Activated B cell treated with CpG ODN at 0.5 μM for 24 hours (primary cell): ENCODE data around the gene NPEPL1. TPM values are rescaled to one million over a fixed set of nuclear protein-coding genes. Genes with fewer than 3 reads are reported as not detected.
A peak's percentile ranks its signal among the peaks of the same experiment; 100 is the strongest.

Experiments
- ATAC-seq: fragments of 200-7000 bp; cut with Tn5 transposase; one replicate; pipeline ENCODE4 v1.10.0; 2021; ENCODE audit warnings: low read depth, mild to moderate bottlenecking, moderate library complexity
- CTCF ChIA-PET: fragments of 350-600 bp; sonication (Branson Sonifier 250); formaldehyde crosslinking; loops from one replicate; lab custom pipeline; 2021; ENCODE audit warnings: antibody characterized with exemption; lab: Charles Lee
- POLR2A ChIA-PET: fragments of 350-600 bp; sonication (Branson Sonifier 250); formaldehyde crosslinking; loops from one replicate; lab custom pipeline; 2021; ENCODE audit warnings: antibody characterized with exemption; lab: Charles Lee
- DNase-seq: peaks from one replicate; pipeline ENCODE4 v3.0.0; 2022
- H3K27ac Mint-ChIP-seq: one replicate; pipeline ENCODE4 v1.8.0; 2020; ENCODE audit warnings: mixed read lengths
- H3K27me3 Mint-ChIP-seq: one replicate; pipeline ENCODE4 v1.8.0; 2021; ENCODE audit warnings: mixed read lengths
- H3K36me3 Mint-ChIP-seq: one replicate; pipeline ENCODE4 v1.8.0; 2021; ENCODE audit warnings: low read depth, mixed read lengths
- H3K4me1 Mint-ChIP-seq: one replicate; pipeline ENCODE4 v1.8.0; 2021; ENCODE audit warnings: mixed read lengths
- H3K4me3 Mint-ChIP-seq: one replicate; pipeline ENCODE4 v1.8.0; 2020; ENCODE audit warnings: mild to moderate bottlenecking, mixed read lengths
- H3K9me3 Mint-ChIP-seq: one replicate; pipeline ENCODE4 v1.8.0; 2020; ENCODE audit warnings: mixed read lengths
- CTCF ChIP-seq: fragments of 200-600 bp; IDR thresholded peaks from one replicate; pipeline ENCODE4 v1.8.0; 2022; ENCODE audit warnings: antibody characterized with exemption, mild to moderate bottlenecking
- intact Hi-C: fragments of 100-400 bp; cut with micrococcal nuclease; formaldehyde crosslinking; loops from one replicate; pipeline ENCODE4 v1.15.1; 2024
- total RNA-seq: library from RNA; stranded (reverse); gene quantifications from 2 replicates; pipeline ENCODE4 v1.2.3, GENCODE V29; 2022

Gene NPEPL1
- total RNA-seq, 1 donor from 2014 or later: 21.5 TPM

- ChIA-PET CTCF (no interaction called here), POLR2A (no interaction called here)
- TF ChIP-seq CTCF: no peak
- H3K4me1 Mint-ChIP-seq: peaks cover 3% of the 10 kb centered on the region
- H3K36me3 Mint-ChIP-seq: no peaks in the 10 kb centered on the region
- H3K27ac Mint-ChIP-seq: no peak overlapping the region
- peaks cover 10% of the 10 kb centered on the region for H3K27me3 Mint-ChIP-seq
- DNase-seq (peak; percentile 8), ATAC-seq (no peak)
- intact Hi-C loops: no loop called here
- H3K4me3 Mint-ChIP-seq: no peak overlapping the region
- no peaks in the 10 kb centered on the region for H3K9me3 Mint-ChIP-seq
Measured at GRCh38 chr20:58716476-58717277, 24.1 kb downstream of the NPEPL1 start.

GRCh38 chr20:58717278-58718091, 24.9 kb downstream of the NPEPL1 start:
- intact Hi-C loops: no loop called here
- Mint-ChIP-seq H3K9me3 (no peaks in the 10 kb centered on the region), H3K27ac (no peak overlapping the region), H3K4me3 (no peak overlapping the region), H3K36me3 (no peaks in the 10 kb centered on the region), H3K4me1 (no peaks in the 10 kb centered on the region), H3K27me3 (peaks cover 14% of the 10 kb centered on the region)
- DNase-seq: peak; percentile 13
- POLR2A ChIA-PET: no interaction called here
- CTCF ChIA-PET: no interaction called here
- TF ChIP-seq CTCF: no peak
- no peak for ATAC-seq

GRCh38 chr20:58718121-58718563, 25.5 kb downstream of the NPEPL1 start:
- DNase-seq (no peak), ATAC-seq (no peak)
- Mint-ChIP-seq H3K9me3 (no peaks in the 10 kb centered on the region), H3K4me3 (no peak overlapping the region), H3K4me1 (no peaks in the 10 kb centered on the region), H3K27ac (no peak overlapping the region), H3K27me3 (peaks cover 20% of the 10 kb centered on the region), H3K36me3 (no peaks in the 10 kb centered on the region)
- TF ChIP-seq CTCF: no peak
- intact Hi-C loops: no loop called here
- ChIA-PET POLR2A (no interaction called here), CTCF (no interaction called here)

GRCh38 chr20:58718729-58719128, 26.1 kb downstream of the NPEPL1 start:
- no peak for TF ChIP-seq CTCF
- Mint-ChIP-seq H3K36me3 (no peaks in the 10 kb centered on the region), H3K27ac (no peak overlapping the region), H3K9me3 (no peaks in the 10 kb centered on the region), H3K27me3 (peaks cover 24% of the 10 kb centered on the region), H3K4me3 (no peak overlapping the region), H3K4me1 (no peaks in the 10 kb centered on the region)
- ATAC-seq (no peak), DNase-seq (peak; percentile 6)
- intact Hi-C loops: no loop called here
- CTCF ChIA-PET: no interaction called here
- POLR2A ChIA-PET: no interaction called here

GRCh38 chr20:58719258-58719657, 26.7 kb downstream of the NPEPL1 start:
- ChIA-PET CTCF (no interaction called here), POLR2A (no interaction called here)
- no peak overlapping the region for H3K4me3 Mint-ChIP-seq
- H3K9me3 Mint-ChIP-seq: no peaks in the 10 kb centered on the region
- no peak for ATAC-seq
- H3K4me1 Mint-ChIP-seq: no peaks in the 10 kb centered on the region
- peaks cover 27% of the 10 kb centered on the region for H3K27me3 Mint-ChIP-seq
- H3K36me3 Mint-ChIP-seq: no peaks in the 10 kb centered on the region
- intact Hi-C loops: no loop called here
- no peak for DNase-seq
- H3K27ac Mint-ChIP-seq: no peak overlapping the region
- TF ChIP-seq CTCF: no peak
